Daoy (cell line): ENCODE results near the gene GREB1L. TPM values are rescaled to one million over a fixed set of nuclear protein-coding genes. Genes with fewer than 3 reads are reported as not detected.

ENCODE experiments used
- DNase-seq: peaks from one replicate; pipeline ENCODE4 v3.0.0-alpha.2; 2015; ENCODE audit warnings: low read depth
- total RNA-seq: library from RNA; depleted of rRNA; stranded (reverse); fragments of >200 nt; shearing (Covaris generic); gene quantifications from 2 replicates; pipeline ENCODE4 v1.2.3, GENCODE V29; 2014

The GREB1L gene
- total RNA-seq, 1 experiment from 2014 or later = 1.7 TPM

DNA sequence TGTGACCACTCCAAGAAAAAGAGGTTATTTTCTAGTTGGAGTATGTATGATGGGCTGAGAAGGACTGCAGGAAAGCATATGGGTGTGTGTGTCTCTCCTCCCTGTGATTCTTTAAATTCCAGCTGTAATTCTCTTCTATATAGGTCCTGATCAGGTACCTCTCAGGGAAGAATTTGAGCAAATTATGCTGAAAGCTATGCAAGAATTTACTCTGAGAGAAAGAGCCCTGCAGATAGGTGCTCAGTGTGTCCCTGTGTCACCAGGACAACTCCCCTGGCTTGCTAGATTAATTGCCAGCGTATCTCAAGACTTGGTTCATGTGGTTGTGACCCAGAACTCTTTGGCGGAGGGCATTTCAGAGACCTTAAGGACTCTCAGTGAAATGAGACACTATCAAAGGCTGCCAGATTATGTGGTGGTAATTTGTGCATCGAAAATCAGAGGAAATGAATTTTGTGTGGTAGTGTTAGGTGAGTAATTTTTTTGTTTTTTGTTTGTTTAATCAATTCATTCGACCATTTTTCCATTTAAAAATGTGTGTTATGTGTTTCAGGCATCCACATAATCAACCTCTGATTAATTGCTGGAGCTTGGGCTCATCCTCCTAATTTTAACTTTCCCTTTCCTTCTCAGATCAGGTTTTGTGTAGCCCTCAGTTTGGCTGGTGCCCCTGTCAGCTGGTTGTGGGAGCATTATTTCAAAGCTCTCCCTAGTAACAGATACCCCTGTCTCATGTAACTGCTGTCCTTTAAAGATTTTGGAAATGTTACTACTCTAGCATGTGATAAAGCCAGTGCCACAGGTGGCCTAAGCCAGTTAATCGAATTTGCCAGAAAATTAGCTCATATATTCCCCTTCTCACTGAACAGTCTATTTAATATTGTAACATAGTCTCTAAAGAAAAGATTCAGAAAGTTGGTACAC lies 207.6 kb downstream of the GREB1L start:
- no peak for DNase-seq

DNA sequence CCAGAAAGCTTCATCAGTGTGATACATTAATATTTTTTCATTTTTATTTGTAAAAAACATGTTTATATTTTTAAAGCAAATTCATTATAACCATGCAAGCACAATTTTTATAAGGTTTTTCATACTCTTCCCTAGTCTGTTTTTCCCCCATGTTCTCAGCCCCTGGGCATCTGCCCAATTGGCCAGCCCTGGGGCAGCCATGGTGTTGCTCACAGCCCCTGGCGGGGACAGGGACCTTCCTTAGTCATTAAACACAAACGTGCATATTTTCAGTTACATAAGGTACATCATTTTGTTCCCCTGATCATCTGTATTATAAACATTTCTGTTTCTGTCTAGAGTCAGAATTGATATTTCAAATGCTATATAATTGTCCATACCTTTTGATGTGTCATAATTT lies 208.5 kb downstream of the GREB1L start:
- DNase-seq = no peak

DNA sequence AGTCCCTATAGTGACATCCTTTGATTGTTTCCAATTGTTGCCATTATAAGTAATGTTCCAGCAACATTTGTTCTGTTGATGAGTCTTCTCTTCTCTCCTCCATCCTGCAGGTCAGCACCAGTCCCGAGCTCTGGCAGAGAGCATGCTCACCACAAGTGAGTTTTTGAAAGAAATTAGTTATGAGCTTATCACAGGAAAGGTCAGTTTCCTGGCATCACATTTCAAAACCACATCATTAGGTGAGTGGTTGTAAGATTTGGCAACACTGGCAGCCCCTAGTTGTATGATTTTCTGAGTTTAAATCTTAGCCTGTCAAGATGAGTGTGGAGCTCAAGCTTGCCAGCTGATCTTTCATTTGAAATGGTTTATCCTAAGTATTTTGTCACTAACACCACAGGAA lies 208.9 kb downstream of the GREB1L start:
- peak; percentile 54 for DNase-seq

DNA sequence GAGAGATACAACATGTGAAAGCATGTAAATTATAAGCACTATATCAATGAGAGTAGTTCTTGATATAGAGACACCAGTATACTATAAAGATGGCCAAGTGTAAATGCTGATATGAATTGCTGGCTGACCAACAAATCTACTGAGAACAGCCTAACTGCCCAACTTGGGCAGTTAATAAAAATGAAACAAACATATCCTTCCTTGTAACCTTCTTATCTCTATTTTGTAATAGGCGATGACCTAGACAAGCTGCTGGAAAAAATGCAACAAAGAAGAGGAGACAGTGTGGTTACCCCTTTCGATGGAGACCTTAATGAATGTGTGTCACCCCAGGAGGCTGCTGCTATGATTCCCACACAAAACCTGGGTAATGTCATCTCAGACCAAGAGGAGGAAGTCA lies 209.8 kb downstream of the GREB1L start:
- no peak for DNase-seq

DNA sequence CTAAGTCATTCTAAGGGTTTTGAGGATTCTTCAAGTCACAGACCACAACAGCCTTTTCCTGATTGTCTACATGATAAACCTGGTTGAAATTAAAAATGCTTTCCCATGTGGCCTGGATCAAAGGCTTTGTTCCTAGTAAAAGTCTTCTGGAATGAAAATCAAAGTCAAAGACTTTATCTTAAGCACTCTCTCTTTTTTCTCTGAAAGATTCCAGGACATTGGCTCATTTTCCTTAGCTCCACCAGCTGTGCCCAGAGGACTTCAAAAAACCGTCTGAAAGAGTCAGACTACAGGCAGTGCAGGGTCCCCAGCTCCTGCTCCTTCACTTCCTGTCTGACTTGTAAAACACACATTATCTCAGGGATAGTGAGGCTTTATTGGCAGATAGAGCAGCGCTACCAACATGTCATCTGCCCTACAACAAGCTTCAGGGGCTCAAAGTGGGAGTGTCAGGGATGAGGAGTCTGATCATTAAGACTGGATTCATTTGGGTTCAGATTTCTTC lies 210.3 kb downstream of the GREB1L start:
- no peak for DNase-seq

DNA sequence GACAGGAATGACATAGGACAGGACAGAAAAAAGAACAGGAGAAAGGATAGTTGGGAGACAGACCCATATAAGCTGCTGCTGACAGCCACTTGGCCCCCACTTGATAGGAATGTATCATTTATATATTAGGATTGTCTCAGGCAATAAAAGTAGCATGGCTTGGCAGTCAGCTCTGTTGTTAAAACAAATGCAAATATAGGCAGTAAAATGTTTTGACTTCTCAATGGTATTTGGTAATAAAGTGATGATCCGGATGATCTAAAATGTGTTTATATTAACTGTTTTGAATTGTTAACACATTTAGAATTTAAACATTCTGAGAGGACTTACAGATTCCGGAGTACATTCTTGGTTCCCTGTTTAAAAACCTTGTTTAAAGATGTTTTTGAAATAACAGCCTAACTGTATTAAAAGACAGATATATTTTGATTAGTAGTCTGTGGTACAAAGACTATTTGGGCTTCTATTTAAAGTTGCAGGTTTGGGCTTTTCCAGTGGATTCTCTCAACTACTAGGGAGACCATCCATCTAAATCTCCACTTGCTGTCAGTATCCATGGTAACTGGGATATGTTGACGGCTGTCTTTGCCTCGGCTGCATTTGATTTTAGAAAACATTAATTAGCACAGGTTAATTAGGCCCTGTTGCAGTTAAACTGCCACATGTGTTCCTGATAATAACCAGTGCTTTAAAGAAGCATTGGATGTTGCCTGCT lies 210.9 kb downstream of the GREB1L start:
- DNase-seq = no peak

DNA sequence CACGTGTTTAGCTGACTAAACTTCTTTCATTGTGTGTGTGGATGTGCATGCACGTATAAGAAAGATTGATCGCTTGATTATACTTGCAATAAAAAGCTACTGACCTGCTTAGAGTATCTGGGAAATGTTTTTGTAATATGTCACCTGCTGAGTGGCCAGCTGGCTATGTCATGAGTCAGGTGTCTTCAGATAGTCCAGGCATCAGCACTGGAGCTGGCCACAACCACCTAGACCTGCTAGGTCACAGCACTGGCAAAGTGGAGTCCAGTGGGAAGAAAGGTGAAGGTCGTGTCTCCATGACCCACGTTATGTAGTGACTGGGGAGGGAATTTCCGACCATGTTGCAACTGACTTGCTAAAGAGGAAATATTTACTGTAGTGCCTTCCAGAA lies 211.5 kb downstream of the GREB1L start:
- DNase-seq = no peak

DNA sequence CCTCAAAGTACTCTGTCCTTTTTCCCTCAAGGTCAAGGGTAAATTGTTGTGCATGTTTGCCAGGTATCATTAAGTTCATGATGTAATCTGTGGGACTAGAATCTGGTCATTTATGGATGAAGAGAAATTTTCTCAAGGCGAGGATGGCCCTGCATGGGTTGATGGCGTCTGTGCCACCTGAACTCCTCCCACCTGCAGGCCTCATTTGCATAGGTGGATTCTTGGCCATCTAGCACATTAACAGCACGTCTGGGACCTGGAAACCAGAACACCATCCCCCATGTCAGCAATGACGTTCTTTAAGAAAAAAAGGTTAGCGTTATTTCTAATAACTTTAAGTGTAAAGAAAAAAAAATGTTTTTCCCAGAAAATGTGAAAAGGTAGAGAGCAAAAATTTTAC lies 212.7 kb downstream of the GREB1L start:
- DNase-seq = no peak

DNA sequence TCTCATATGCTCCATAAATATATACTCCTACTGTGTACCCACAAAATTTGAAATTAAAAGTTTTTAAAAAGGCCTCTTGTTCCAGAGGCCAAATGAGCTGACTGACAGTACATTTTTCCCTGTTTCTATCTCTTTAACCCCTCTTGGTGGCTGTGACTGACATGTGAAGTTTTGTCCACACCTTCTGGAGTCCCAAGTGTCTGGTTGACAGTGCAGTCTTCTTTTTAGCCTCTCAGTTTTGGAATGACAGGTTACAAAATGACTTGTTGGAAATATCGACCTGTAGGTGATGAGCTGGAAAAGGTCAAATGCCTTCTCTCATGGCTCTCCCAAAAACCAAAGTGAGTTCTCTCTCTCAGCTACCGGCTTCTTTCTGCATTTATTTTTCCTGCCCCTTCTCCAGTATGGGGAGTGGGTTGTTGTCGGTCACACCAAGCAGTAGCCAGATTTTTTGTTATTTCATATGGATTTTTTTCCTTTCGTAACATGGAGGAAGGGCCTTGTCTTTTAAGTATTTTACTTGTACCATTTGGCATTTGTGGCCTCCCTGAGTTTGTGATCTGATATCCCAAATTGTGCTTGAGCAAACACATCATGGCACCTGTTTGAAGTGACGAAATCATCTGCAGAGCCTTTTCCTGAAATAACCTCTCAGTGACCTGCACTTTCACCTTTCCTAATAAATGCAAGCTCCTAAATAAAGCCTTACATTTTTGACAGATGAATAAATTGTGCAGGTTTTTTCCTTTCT lies 214.6 kb downstream of the GREB1L start:
- no peak for DNase-seq

DNA sequence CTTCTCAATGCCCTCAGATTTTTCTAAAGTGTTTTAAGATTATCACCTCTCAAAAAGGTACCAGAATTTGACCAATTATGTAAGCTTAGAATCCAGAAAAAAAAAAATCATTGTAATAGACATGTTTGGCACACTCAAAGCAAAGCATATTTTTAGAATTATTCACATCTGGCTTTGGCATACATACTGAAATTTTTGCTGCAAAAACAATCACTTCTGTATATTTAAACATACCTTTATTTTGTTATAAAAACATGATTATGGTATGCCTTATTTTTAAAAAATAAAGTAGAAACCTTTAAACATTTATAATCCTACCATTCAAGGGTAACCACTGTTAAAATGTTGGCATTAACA lies 215.1 kb downstream of the GREB1L start:
- DNase-seq = no peak

DNA sequence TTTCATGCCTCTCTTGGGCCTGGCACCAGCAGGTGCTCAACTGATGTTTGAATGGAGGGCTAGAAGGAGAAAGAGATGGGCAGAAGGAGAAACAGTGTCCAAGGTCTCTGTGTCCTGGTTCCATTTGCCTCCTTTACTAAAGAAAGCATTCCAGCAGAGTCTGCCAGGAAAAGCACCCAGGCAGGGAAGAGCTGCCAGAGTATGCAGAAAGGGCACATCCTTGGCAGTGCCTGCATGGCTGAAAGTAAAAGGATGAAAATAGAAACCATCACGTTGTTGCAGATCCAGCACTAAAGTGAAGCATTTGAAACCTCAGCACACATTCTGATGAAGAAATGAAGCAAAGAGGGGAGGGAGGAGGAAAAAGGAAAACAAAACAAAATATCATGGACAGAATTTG lies 216.3 kb downstream of the GREB1L start:
- no peak for DNase-seq

DNA sequence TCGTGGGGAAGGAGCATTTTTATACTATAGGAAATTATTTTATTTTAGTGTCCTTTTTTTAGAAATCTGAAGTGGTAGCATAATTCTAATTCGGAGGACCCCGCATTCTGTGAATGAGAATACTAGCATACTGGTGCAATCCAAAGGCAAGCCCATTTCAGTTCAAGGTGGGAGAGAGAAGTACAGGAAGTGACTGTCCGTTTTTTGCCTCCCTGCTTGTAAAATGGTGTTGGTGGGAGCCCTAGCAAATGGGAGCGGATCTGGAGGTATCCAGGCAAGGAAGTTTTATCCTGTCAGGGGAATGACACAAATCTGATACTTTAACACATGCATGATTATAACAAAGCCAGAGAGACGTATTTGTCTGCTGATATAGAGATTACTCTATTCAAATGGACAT lies 216.8 kb downstream of the GREB1L start:
- DNase-seq = no peak

DNA sequence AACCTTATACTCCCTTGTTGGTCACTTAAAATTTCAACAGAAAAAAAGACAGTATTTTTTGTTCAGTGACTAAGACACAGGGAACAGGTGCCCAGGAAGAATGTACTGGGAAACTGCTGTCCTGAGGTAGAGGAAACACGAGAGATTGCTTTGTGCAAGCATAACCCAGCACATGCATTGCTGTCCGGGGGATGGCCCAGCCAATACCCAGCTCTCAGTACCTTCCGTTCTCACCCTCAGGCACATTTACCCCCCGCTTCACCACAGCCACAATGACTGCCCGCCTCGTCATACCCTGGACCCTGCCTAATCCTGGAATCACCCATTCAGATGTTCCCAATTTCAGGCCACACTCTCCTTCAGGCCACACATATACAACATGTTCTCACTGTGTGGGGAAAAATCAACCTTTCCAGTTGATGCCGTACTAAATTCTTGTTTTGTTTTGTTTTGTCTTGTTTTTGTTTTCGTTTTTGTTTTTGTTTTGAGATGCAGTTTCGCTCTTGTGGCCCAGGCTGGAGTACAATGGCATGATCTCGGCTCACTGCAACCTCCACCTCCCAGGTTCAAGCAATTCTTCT lies 217.8 kb downstream of the GREB1L start:
- DNase-seq = no peak

DNA sequence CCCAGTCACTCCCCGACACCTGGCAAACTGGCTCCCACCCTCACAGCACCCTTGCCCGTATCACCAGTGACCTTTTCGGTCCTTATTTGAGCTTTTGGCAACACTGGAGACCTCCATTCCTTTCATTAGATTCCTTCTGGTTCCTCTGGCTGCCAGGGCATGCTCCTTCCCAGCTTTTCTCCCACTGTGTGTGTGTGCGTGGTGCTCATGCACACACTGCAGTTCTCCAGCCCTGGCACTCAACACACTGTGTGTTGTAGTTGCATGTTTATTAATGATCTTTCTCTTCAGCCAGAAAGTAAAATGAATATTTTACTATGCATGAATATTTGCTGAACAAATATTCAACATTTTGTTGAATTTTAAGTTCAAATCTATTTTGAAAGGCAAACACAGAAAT lies 219.4 kb downstream of the GREB1L start:
- DNase-seq = no peak

DNA sequence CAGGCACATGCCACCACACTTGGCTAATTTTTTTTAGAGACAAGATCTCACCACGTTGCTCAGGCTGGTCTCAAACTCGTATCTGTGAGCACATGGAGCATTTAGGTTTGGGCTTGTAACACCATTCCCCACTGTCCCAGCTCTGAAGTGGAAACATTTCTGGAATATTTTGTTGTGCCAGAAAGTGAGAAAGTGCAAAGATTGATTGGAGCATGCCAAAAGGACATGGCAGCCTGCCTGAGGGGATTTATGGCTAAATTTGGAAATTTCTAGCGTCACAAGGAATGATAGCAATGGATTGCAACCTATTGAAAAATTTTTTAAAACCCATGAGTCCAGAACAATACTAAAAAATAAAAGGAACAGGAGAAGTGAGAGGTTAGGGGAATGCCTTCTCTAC lies 221.7 kb downstream of the GREB1L start:
- no peak for DNase-seq

DNA sequence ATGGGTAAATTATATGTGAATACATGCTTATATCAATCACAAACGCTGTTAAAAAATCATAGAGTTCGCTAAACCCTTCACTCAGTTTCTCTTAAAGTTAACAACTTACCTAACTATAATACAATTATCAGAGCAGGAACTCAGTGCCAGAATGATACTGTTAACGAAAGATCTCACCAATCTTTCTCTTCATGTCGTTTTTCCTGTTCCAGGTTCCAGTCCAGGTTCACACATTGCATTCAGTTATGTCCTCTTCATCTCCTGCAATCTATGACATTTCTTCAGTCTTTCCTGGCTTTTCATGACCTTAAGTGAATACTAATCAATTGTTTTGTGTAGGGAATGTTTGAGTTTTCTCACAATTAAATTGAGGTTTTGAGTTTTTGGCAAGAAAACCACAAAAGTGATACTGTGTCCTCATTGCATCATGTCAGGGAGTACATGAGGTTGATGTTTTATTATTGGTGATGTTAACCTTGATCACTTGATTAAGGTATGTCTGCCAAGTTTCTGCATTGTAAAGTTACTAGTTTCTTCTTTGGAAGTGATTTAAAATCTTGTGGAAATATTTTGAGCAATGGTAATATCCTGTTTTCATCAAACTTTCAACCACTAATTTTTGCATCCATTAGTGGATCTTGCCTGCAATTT lies 226.6 kb downstream of the GREB1L start:
- DNase-seq = no peak

DNA sequence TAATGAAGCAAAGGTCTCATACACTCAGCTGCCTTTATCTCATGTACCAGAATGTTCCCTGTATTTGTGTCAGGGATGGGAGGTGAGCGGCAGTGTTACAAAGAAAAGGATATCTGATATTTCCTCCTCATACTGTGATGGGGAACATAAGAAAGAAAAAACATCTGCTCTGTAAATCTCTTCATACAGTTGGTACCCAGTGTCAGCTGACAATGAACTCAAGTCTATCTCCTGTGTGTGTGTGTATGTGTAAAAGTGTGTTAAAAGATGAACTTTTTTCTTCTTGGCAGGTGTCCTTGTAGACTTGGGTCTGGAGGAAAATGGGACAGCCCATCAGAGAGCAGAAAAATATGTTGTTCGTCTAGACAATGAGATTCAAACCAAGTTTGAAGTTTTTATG lies 230.7 kb downstream of the GREB1L start:
- no peak for DNase-seq

DNA sequence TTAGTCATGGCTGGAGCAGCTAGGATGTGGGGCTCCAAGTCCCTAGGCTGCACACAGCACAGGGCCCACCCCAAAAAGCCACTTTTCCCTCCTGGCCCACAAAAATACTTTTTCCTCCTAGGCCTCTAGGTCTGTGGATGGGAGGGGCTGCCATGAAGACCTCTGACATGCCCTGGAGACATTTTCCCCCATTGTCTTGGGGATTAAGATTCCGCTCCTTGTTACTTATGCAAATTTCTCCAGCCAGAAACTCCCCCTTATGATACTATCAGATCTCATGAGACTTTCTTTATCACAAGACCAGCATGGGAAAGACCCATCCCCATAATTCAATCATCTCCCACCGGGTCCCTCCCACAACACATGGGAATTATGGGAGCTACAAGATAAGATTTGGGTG lies 232.6 kb downstream of the GREB1L start:
- DNase-seq = no peak

DNA sequence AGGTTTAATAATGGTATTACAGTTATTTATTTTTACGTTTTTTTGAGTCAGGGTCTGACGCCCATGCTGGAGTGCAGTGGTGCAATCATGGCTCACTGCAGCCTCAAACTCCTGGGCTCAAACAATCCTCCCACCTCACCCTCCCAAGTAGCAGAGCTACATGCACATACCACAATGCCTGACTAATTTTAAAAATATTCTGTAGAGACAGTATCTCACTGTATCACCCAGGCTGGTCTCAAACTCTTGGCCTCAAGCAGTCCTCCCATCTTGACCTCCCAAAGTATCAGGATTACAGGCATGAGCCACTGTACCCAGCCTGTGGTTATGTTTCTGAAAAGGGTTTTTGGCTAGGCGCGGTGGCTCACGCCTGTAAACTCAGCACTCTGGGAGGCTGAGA lies 237.7 kb downstream of the GREB1L start:
- DNase-seq = no peak

DNA sequence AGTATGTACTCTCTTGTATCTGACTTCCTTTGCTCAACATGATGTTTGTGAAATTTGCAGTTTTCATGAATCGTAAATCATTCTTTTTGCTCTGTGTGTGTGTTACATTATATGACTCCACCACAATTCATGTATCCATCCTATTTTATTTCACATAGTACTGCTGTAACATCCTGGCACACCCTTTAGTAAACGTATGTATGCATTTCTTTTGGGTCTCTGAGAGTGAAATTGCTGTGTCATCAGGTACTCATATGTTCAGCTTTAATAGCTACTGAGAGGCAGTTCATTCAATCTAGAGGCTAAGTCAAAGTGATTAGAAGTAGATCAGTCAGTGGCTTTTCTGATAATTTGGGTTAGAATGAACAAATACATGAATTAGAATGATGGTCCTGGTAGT lies 239.7 kb downstream of the GREB1L start:
- DNase-seq = no peak

DNA sequence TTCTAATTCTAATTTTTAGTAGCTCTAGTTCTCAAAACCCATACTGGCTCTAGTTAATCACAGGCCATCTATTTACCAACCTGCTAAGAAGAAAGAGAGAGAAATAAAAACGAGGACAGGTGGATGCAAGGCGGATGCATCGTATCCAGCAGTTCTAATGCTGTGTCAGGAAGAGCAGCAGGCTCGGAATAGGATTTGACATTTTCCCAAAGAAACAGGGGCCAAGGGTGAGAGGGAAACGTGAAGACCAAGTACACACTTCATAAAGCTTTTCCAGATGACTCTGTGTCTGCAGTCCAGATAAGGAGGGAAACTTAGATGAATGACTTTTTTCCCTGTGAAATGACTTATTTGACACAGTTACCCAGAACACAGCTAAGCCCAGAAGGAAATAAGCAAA lies 241.0 kb downstream of the GREB1L start:
- DNase-seq = no peak
